Epithelial cell of proximal tubule (primary cell): ENCODE results near the gene TENM4. TPM values are rescaled to one million over a fixed set of nuclear protein-coding genes. Genes with fewer than 3 reads are reported as not detected.
A peak's percentile ranks its signal among the peaks of the same experiment; 100 is the strongest.

Experiments used
- DNase-seq: peaks from one replicate; pipeline ENCODE4 v3.0.0-alpha.2; 2011; ENCODE audit warnings: low read depth
- H3K4me3 ChIP-seq: 2 replicates; pipeline ENCODE4 v1.5.1; 2011; ENCODE audit warnings: low read depth, mild to moderate bottlenecking, low read length
- CTCF ChIP-seq: conservative IDR thresholded peaks from 2 replicates; pipeline ENCODE4 v1.5.1; 2012; ENCODE audit warnings: low read depth, mild to moderate bottlenecking, low read length
- total RNA-seq: library from RNA; depleted of rRNA; stranded (reverse); fragments of >200 nt; gene quantifications from 2 replicates; pipeline ENCODE4 v1.2.3, GENCODE V29; 2015

TENM4 gene
- total RNA-seq, 1 donor from 2014 or later: 22.2 TPM

- TF ChIP-seq CTCF: no peak
- H3K4me3 ChIP-seq: no peak overlapping the region
- no peak for DNase-seq
Observed at GRCh38 chr11:79266396-79266795, 174.4 kb downstream of the TENM4 start.

- DNase-seq: no peak
- no peak overlapping the region for H3K4me3 ChIP-seq
- TF ChIP-seq CTCF: no peak
Observed at GRCh38 chr11:79265756-79266322, 175.0 kb downstream of the TENM4 start.

- no peak for TF ChIP-seq CTCF
- H3K4me3 ChIP-seq: no peak overlapping the region
- no peak for DNase-seq
Observed at GRCh38 chr11:79264284-79264683, 176.5 kb downstream of the TENM4 start.

- no peak for TF ChIP-seq CTCF
Observed at GRCh38 chr11:79263001-79263400, 177.8 kb downstream of the TENM4 start.

GRCh38 chr11:79262221-79262620 lies 178.6 kb downstream of the TENM4 start:
- no peak overlapping the region for H3K4me3 ChIP-seq
- DNase-seq: no peak
- TF ChIP-seq CTCF: no peak

More at GRCh38 chr11:79263001-79263400, 177.8 kb downstream of the TENM4 start:
- H3K4me3 ChIP-seq: no peak overlapping the region
- DNase-seq: no peak

- TF ChIP-seq CTCF: no peak
- DNase-seq: no peak
- H3K4me3 ChIP-seq: no peak overlapping the region
Observed at GRCh38 chr11:79261684-79262083, 179.1 kb downstream of the TENM4 start.

- no peak overlapping the region for H3K4me3 ChIP-seq
- TF ChIP-seq CTCF: peak; percentile 72
- no peak for DNase-seq
Observed at GRCh38 chr11:79259800-79260199, 181.0 kb downstream of the TENM4 start.
